HepG2 (cell line): ENCODE measurements around the gene MIF.

ENCODE experiments used
- CTCF ChIP-seq: sonication (generic); formaldehyde crosslinking; IDR thresholded peaks from 2 replicates; pipeline ENCODE4 v1.5.0; 2020; ENCODE audit warnings: mild to moderate bottlenecking, missing genetic modification reagents, moderate library complexity
- NAIF1 ChIP-seq: sonication (generic); formaldehyde crosslinking; IDR thresholded peaks from 2 replicates; pipeline ENCODE4 v1.5.0; 2020; ENCODE audit warnings: mild to moderate bottlenecking, missing genetic modification reagents, borderline replicate concordance
- NFIC ChIP-seq: IDR thresholded peaks from 2 replicates; pipeline ENCODE4 v1.6.1; 2012; ENCODE audit warnings: mild to moderate bottlenecking, low read length, inconsistent platforms
- PCBP1 ChIP-seq: fragments of 200-400 bp; formaldehyde crosslinking; IDR thresholded peaks from 2 replicates; pipeline ENCODE4 v1.6.1; 2017; ENCODE audit warnings: mild to moderate bottlenecking, low read depth, low read length, borderline replicate concordance
- RAD51 ChIP-seq: fragments of 450-650 bp; IDR thresholded peaks from 2 replicates; pipeline ENCODE4 v1.6.1; 2016; ENCODE audit warnings: borderline replicate concordance
- ZFX ChIP-seq: sonication (generic); formaldehyde crosslinking; IDR thresholded peaks from 2 replicates; pipeline ENCODE4 v1.4.0; 2020; ENCODE audit warnings: mild to moderate bottlenecking, low read depth, missing genetic modification reagents, moderate library complexity
- ZNF331 ChIP-seq: sonication (generic); formaldehyde crosslinking; IDR thresholded peaks from 2 replicates; pipeline ENCODE4 v1.4.0; 2020; ENCODE audit warnings: missing genetic modification reagents
- ZNF530 ChIP-seq: sonication (generic); formaldehyde crosslinking; IDR thresholded peaks from 2 replicates; pipeline ENCODE4 v1.5.0; 2020; ENCODE audit warnings: low read depth, mild to moderate bottlenecking, missing genetic modification reagents
- ZNF629 ChIP-seq: sonication (generic); formaldehyde crosslinking; conservative IDR thresholded peaks from 2 replicates; pipeline ENCODE4 v1.5.0; 2020; ENCODE audit warnings: missing genetic modification reagents
- ZNF737 ChIP-seq: sonication (generic); formaldehyde crosslinking; IDR thresholded peaks from 2 replicates; pipeline ENCODE4 v1.5.0; 2020; ENCODE audit warnings: missing genetic modification reagents, mild to moderate bottlenecking, borderline replicate concordance
- ZNF746 ChIP-seq: sonication (generic); formaldehyde crosslinking; IDR thresholded peaks from 2 replicates; pipeline ENCODE4 v1.8.0; 2022; ENCODE audit warnings: mild to moderate bottlenecking, missing genetic modification reagents
- ZNF773 ChIP-seq: sonication (generic); formaldehyde crosslinking; IDR thresholded peaks from 2 replicates; pipeline ENCODE4 v1.4.0; 2020; ENCODE audit warnings: missing genetic modification reagents, borderline replicate concordance
- TF ChIP-seq, protein P1 (sequence below): sonication (generic); formaldehyde crosslinking; IDR thresholded peaks from 2 replicates; pipeline ENCODE4 v1.4.0; 2020; ENCODE audit warnings: mild to moderate bottlenecking, missing genetic modification reagents

DNA sequence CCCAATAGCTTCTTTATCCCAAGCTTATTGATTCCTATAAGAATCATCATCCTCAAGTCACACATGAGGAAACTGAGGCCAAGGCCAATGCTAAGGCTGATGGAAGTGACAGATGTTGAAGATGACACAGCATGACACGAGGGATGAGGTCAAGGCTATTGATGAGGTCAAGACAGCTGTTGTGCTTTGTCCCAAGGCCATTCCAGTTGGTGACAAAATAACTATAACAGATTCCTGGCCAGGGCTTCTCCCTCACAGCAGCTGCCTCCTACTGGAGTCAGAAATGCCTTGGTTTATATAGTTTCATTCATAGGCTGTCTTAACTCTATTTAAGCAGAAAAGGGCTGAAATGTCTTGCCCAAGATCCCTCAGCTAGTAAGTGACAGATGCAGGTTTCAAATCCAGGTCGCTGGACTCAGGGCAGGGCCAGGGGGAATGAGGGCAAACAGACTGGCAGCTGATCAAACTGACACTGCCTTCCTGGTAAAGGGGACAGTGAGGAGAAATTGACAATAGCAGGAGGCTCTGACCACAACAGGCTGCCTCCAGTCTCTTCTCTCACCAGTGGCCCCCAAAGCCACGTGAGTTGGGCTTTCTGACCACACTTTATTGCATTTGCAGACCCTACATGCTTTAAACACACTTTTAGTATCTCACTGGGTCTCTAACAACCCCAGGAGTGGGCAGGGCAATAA, 16.5 kb downstream of the MIF start:
- no peak for TF ChIP-seq CTCF (CRISPR knock-in tag)
- TF ChIP-seq NFIC = no peak
- no peak for TF ChIP-seq ZFX (CRISPR knock-in tag)
- TF ChIP-seq ZNF331 (CRISPR knock-in tag) = no peak
- TF ChIP-seq, protein P1, sequence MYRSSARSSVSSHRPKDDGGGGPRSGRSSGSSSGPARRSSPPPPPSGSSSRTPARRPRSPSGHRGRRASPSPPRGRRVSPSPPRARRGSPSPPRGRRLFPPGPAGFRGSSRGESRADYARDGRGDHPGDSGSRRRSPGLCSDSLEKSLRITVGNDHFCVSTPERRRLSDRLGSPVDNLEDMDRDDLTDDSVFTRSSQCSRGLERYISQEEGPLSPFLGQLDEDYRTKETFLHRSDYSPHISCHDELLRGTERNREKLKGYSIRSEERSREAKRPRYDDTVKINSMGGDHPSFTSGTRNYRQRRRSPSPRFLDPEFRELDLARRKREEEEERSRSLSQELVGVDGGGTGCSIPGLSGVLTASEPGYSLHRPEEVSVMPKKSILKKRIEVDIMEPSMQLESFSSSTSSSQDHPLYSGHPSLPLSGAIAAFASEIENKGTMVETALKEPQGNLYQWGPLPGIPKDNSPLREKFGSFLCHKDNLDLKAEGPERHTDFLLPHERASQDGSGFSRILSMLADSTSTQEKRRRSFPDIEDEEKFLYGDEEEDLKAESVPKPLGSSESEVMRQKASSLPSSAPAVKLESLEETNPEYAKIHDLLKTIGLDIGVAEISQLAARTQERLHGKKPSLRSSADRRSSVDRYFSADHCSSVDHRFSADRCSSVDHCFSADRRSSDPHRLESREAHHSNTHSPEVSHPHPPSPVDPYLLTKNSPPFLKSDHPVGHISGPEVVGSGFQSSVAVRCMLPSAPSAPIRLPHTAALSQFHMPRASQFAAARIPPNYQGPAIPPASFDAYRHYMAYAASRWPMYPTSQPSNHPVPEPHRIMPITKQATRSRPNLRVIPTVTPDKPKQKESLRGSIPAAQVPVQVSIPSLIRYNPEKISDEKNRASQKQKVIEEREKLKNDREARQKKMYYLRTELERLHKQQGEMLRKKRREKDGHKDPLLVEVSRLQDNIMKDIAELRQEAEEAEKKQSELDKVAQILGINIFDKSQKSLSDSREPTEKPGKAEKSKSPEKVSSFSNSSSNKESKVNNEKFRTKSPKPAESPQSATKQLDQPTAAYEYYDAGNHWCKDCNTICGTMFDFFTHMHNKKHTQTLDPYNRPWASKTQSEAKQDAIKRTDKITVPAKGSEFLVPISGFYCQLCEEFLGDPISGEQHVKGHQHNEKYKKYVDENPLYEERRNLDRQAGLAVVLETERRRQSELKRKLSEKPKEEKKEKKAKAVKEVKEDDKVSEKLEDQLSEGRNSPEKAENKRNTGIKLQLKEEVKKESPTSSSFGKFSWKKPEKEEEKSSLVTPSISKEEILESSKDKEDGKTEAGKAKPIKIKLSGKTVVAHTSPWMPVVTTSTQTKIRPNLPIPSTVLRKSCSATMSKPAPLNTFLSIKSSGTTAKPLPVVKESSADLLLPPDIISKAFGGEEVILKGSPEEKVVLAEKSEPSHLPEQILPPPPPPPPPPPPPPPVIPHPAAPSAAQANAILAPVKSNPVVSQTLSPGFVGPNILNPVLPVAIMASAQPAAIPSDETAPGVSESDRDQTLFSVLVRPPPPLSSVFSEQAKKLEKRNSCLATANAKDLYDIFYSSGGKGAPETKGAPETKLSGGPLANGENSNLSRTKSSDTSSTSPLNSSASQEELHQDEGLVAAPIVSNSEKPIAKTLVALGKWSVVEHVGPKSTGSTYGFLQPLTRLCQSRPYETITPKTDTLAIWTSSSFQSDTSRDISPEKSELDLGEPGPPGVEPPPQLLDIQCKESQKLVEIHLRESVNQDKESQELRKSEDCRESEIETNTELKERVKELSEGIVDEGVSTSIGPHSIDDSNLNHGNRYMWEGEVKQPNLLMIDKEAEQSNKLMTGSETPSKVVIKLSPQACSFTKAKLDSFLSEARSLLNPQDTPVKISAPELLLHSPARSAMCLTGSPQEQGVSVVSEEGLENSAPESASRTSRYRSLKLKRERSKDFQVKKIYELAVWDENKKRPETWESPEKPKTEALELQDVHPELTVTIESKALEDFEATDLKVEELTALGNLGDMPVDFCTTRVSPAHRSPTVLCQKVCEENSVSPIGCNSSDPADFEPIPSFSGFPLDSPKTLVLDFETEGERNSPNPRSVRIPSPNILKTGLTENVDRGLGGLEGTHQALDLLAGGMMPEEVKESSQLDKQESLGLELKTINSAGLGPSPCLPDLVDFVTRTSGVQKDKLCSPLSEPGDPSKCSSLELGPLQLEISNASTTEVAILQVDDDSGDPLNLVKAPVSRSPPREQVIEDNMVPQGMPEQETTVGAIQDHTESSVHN (CRISPR knock-in tag) = no peak
- no peak for TF ChIP-seq ZNF773 (CRISPR knock-in tag)
- TF ChIP-seq ZNF530 (CRISPR knock-in tag) = no peak
- TF ChIP-seq PCBP1 = no peak
- TF ChIP-seq NAIF1 (CRISPR knock-in tag) = no peak
- TF ChIP-seq RAD51 = no peak
- no peak for TF ChIP-seq ZNF629
- no peak for TF ChIP-seq ZNF737 (CRISPR knock-in tag)
- TF ChIP-seq ZNF746 (CRISPR knock-in tag) = no peak
